IMR-90 (cell line): ENCODE results near the gene MYBPHL.

Experiments
- CTCF ChIP-seq: conservative IDR thresholded peaks from 2 replicates; pipeline ENCODE4 v1.5.1; 2012; ENCODE audit warnings: mild to moderate bottlenecking, low read depth, low read length, improper control_type of control experiment
- MAZ ChIP-seq: IDR thresholded peaks from 2 replicates; pipeline ENCODE4 v1.6.1; 2012; ENCODE audit warnings: low read depth, mild to moderate bottlenecking, low read length, improper control_type of control experiment, moderate library complexity, borderline replicate concordance
- POLR2A ChIP-seq: IDR thresholded peaks from 2 replicates; pipeline ENCODE4 v1.6.1; 2012; ENCODE audit warnings: mild to moderate bottlenecking, low read depth, low read length
- TF ChIP-seq, protein P1 (sequence below): fragments of 150-350 bp; IDR thresholded peaks from 2 replicates; pipeline ENCODE4 v1.6.1; 2016; ENCODE audit warnings: low read depth, mild to moderate bottlenecking, low read length, moderate library complexity, borderline replicate concordance

DNA sequence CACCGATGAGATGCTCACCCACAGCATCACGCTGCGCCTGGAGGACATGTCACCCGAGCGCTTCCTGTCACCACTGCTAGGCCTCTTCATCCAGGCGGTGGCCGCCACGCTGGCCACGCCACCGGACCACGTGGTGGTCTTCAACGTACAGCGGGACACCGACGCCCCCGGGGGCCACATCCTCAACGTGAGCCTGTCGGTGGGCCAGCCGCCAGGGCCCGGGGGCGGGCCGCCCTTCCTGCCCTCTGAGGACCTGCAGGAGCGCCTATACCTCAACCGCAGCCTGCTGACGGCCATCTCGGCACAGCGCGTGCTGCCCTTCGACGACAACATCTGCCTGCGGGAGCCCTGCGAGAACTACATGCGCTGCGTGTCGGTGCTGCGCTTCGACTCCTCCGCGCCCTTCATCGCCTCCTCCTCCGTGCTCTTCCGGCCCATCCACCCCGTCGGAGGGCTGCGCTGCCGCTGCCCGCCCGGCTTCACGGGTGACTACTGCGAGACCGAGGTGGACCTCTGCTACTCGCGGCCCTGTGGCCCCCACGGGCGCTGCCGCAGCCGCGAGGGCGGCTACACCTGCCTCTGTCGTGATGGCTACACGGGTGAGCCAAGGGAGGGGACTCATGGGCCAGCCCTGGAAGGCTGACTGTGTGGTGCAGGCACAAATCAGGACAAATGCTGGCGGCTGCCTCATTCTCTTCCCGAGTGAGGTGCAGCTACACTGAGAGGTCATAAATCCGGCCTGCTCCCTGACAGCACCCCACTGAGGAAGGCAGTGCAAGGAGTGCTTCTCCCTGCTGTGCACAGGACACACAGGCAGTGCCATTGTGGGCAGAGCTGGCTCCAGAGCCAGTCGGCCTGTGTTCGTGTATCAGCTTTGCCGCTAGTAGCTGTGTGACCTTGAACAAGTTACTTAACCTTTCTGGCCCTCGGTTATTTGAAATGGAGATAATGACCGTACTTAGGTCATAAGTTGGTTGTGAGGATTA lies 48.0 kb downstream of the MYBPHL start:
- TF ChIP-seq, protein P1, sequence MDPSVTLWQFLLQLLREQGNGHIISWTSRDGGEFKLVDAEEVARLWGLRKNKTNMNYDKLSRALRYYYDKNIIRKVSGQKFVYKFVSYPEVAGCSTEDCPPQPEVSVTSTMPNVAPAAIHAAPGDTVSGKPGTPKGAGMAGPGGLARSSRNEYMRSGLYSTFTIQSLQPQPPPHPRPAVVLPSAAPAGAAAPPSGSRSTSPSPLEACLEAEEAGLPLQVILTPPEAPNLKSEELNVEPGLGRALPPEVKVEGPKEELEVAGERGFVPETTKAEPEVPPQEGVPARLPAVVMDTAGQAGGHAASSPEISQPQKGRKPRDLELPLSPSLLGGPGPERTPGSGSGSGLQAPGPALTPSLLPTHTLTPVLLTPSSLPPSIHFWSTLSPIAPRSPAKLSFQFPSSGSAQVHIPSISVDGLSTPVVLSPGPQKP = no peak
- no peak for TF ChIP-seq CTCF
- no peak for TF ChIP-seq MAZ
- no peak for TF ChIP-seq POLR2A
